ENCODE data around the gene ZBTB8B. TPM values are rescaled to one million over a fixed set of nuclear protein-coding genes. Genes with fewer than 3 reads are reported as not detected.

Gene ZBTB8B
- polyA plus RNA-seq, 1 of the 3 experiments (the other 2 are of a cell fraction) = 0.08 TPM

GRCh38 chr1:32500387-32501209 is 35.7 kb downstream of the ZBTB8B start:
- Histone ChIP-seq H3K9me2 (no peaks in the 10 kb centered on the region), H3K27me3 (ENCODE audit: insufficient read depth) (no peaks in the 10 kb centered on the region), H4K20me1 (ENCODE audit: insufficient read depth) (no peaks in the 10 kb centered on the region), H3K79me2 (ENCODE audit: insufficient read depth) (no peaks in the 10 kb centered on the region), H3K4me1 (ENCODE audit: control insufficient read depth in 1 of 2, insufficient read depth in 2 of 2, low read depth in 1 of 2, low read length in 1 of 2) (peaks cover 0 to 5% of the 10 kb centered on the region in 2 experiments; a peak in 2 of 4 replicates), H3K9ac (peak overlapping the region; percentile 81; the same call in 1 of the 2 replicates), H3F3A (replicated peaks; ENCODE audit: insufficient read depth) (peaks cover 22% of the 10 kb centered on the region), H3K36me3 (replicated peaks in 1 of 2; ENCODE audit: control insufficient read depth in 1 of 2, insufficient read depth in 2 of 2, low read length in 1 of 2) (no peaks in the 10 kb centered on the region), H3K27ac (ENCODE audit: low read depth in 2 of 2, low read length in 1 of 2) (peak overlapping the region; percentile 68 to 86), H3K9me3 (no peaks in the 10 kb centered on the region), H3K4me2 (peak overlapping the region; percentile 75), H2AFZ (ENCODE audit: low read depth) (peak overlapping the region; percentile 96), H3K4me3 (ENCODE audit: low read depth in 2 of 2, low read length in 1 of 2) (peak overlapping the region; percentile 62 to 63; a peak in 3 of 4 replicates)
- CTCF ChIA-PET = interaction anchor here (1.5 to 2.1 kb wide), 3 partner anchors 20 to 272 kb away, joined by 3 to 13 read pairs (median 4); no protein-coding TSS in a partner anchor
- WGBS (ENCODE audit: low lambda C conversion rate) = 6% methylated on average over 20 of the region's 99 CpGs
- peak; percentile 90 for DNase-seq
- POLR2A ChIA-PET = interaction anchor here (0.6 kb wide), 1 partner anchor 362 kb away, joined by 5 read pairs; no protein-coding TSS in a partner anchor
- TF ChIP-seq TCF12 (IDR thresholded peaks at IDR 0.05) (no peak), GABPA (IDR thresholded peaks at IDR 0.05; ENCODE audit: low read depth) (no peak), TEAD4 (IDR thresholded peaks at IDR 0.05; ENCODE audit: borderline replicate concordance, insufficient read depth) (no peak), FOSL2 (IDR thresholded peaks at IDR 0.05; ENCODE audit: borderline replicate concordance, low read depth) (no peak), FOXM1 (IDR thresholded peaks at IDR 0.05; ENCODE audit: low read depth) (no peak), REST (IDR thresholded peaks at IDR 0.05; ENCODE audit: low read depth, low read length) (no peak), JUND (IDR thresholded peaks at IDR 0.05) (no peak), POLR2AphosphoS5 (IDR thresholded peaks at IDR 0.05; ENCODE audit: low read depth, low read length) (peak; percentile 51), IRF3 (IDR thresholded peaks at IDR 0.05; ENCODE audit: low read depth, low read length) (no peak), RCOR1 (IDR thresholded peaks at IDR 0.05; ENCODE audit: low read length) (0 out of 2 replicates have a peak, but pooled peaks have one; percentile 8), CTCF (IDR thresholded peaks at IDR 0.05) (no peak), TAF1 (IDR thresholded peaks at IDR 0.05; ENCODE audit: borderline replicate concordance, low read depth, low read length) (no peak; the same call in 1 of the 2 replicates), ZBTB33 (IDR thresholded peaks at IDR 0.05; ENCODE audit: borderline replicate concordance, low read depth) (no peak), NFIC (IDR thresholded peaks at IDR 0.05; ENCODE audit: borderline replicate concordance) (no peak), RXRA (IDR thresholded peaks at IDR 0.05; ENCODE audit: borderline replicate concordance, low read depth) (no peak), MAX (IDR thresholded peaks at IDR 0.05; ENCODE audit: low read depth) (no peak), SIN3A (IDR thresholded peaks at IDR 0.05; ENCODE audit: borderline replicate concordance, low read depth, low read length) (no peak), USF1 (IDR thresholded peaks at IDR 0.05; ENCODE audit: borderline replicate concordance, low read depth) (no peak), YY1 (IDR thresholded peaks at IDR 0.05; ENCODE audit: low read depth) (peak; percentile 67; the same call in 1 of the 2 replicates), CHD2 (IDR thresholded peaks at IDR 0.05; ENCODE audit: low read length, partially characterized antibody) (peak; percentile 40), SMC3 (IDR thresholded peaks at IDR 0.05; ENCODE audit: low read depth, low read length) (no peak), MXI1 (IDR thresholded peaks at IDR 0.05; ENCODE audit: low read depth, low read length) (no peak), RAD21 (IDR thresholded peaks at IDR 0.05; ENCODE audit: low read length) (no peak)
